ENCODE measurements around the gene DISC1.
"Not testable (repeated sequence)": the region's sequence is repeated elsewhere in the genome, so short reads cannot be mapped to it uniquely, and the experiment has no call there.

DISC1 gene

GRCh38 chr1:231768416-231768815 is 141.8 kb downstream of the DISC1 start:
- DNase-seq (ENCODE audit: low read depth in 2 of 2): no peak

- DNase-seq (ENCODE audit: low read depth in 2 of 2): no peak
These were observed 144.1 kb downstream of the DISC1 start for GRCh38 chr1:231770506-231771175.

- DNase-seq (ENCODE audit: low read depth in 2 of 2): no peak
These were observed 148.2 kb downstream of the DISC1 start for GRCh38 chr1:231774719-231775335.

GRCh38 chr1:231776010-231776756 is 149.6 kb downstream of the DISC1 start:
- no peak for DNase-seq (ENCODE audit: low read depth in 2 of 2)

- DNase-seq (ENCODE audit: low read depth in 2 of 2): no peak
These were observed 150.1 kb downstream of the DISC1 start for GRCh38 chr1:231776757-231777062.

GRCh38 chr1:231778009-231778719 is 151.6 kb downstream of the DISC1 start:
- no peak for DNase-seq (ENCODE audit: low read depth in 2 of 2)

- no peak for DNase-seq (ENCODE audit: low read depth in 2 of 2)
These were observed 152.5 kb downstream of the DISC1 start for GRCh38 chr1:231779081-231779480.

- DNase-seq (ENCODE audit: low read depth in 2 of 2): no peak
These were observed 155.3 kb downstream of the DISC1 start for GRCh38 chr1:231781892-231782291.

- not testable (repeated sequence) for DNase-seq (ENCODE audit: low read depth in 2 of 2)
These were observed 158.5 kb downstream of the DISC1 start for GRCh38 chr1:231785073-231785472.

- no peak for DNase-seq (ENCODE audit: low read depth in 2 of 2)
These were observed 159.5 kb downstream of the DISC1 start for GRCh38 chr1:231786126-231786525.

GRCh38 chr1:231792634-231793033 is 166.0 kb downstream of the DISC1 start:
- DNase-seq (ENCODE audit: low read depth in 2 of 2): no peak

- DNase-seq (ENCODE audit: low read depth in 2 of 2): no peak
These were observed 167.3 kb downstream of the DISC1 start for GRCh38 chr1:231793893-231794292.

- no peak for DNase-seq (ENCODE audit: low read depth in 2 of 2)
These were observed 169.6 kb downstream of the DISC1 start for GRCh38 chr1:231796141-231796540.

GRCh38 chr1:231799363-231799986 is 172.9 kb downstream of the DISC1 start:
- DNase-seq (ENCODE audit: low read depth in 2 of 2): no peak

- no peak for DNase-seq (ENCODE audit: low read depth in 2 of 2)
These were observed 173.5 kb downstream of the DISC1 start for GRCh38 chr1:231800108-231800507.

- no peak for DNase-seq (ENCODE audit: low read depth in 2 of 2)
These were observed 174.5 kb downstream of the DISC1 start for GRCh38 chr1:231801042-231801585.

- no peak for DNase-seq (ENCODE audit: low read depth in 2 of 2)
These were observed 176.8 kb downstream of the DISC1 start for GRCh38 chr1:231803353-231803752.

- peak in 1 of 2 donors; percentile 5 for DNase-seq (ENCODE audit: low read depth in 2 of 2)
These were observed 180.3 kb downstream of the DISC1 start for GRCh38 chr1:231806623-231807495.

- DNase-seq (ENCODE audit: low read depth in 2 of 2): no peak
These were observed 181.0 kb downstream of the DISC1 start for GRCh38 chr1:231807541-231807940.

GRCh38 chr1:231808116-231808515 is 181.5 kb downstream of the DISC1 start:
- no peak for DNase-seq (ENCODE audit: low read depth in 2 of 2)

GRCh38 chr1:231808990-231809389 is 182.4 kb downstream of the DISC1 start:
- DNase-seq (ENCODE audit: low read depth in 2 of 2): no peak
